ENCODE results near the gene SLC15A3.

The SLC15A3 gene

GRCh38 chr11:60941371-60942119, 10.4 kb downstream of the SLC15A3 start:
- Histone ChIP-seq H3K4me1 (no peaks in the 10 kb centered on the region), H3K36me3 (no peaks in the 10 kb centered on the region; the same call in 1 of the 2 replicates), H3K9me3 (no peaks in the 10 kb centered on the region), H3K27me3 (no peaks in the 10 kb centered on the region), H3K4me3 (ENCODE audit: low read depth, low read length) (no peak overlapping the region)
- no peak for DNase-seq
- no peak for TF ChIP-seq CTCF (IDR thresholded peaks at IDR 0.05; ENCODE audit: low read depth, low read length)

DNA sequence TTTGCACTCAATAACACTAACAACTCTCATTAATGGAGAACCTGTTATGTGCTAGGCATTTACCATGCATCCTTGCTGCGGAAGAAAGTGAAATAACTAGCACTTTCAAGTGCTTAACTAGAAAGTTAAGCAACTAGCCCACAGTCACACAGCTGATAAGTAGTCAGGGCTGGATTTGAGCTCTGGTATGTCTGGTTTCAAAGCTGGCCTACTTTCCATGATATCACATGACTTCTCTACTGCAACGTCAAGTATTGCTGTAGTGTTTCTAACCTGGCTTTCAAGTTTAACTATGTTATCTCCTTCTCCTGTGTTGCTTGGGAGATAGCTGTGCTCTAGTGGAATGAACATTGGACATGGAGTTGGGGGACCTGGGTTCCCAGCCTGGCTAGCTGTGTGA, 12.1 kb downstream of the SLC15A3 start:
- Histone ChIP-seq H3K36me3 (peaks cover 2% of the 10 kb centered on the region; the same call in 1 of the 2 replicates), H3K9me3 (no peaks in the 10 kb centered on the region), H3K4me1 (no peaks in the 10 kb centered on the region), H3K4me3 (ENCODE audit: low read depth, low read length) (no peak overlapping the region), H3K27me3 (no peaks in the 10 kb centered on the region)
- no peak for TF ChIP-seq CTCF (IDR thresholded peaks at IDR 0.05; ENCODE audit: low read depth, low read length)
- no peak for DNase-seq

GRCh38 chr11:60939301-60939700, 12.7 kb downstream of the SLC15A3 start:
- Histone ChIP-seq H3K36me3 (peaks cover 2% of the 10 kb centered on the region; the same call in 1 of the 2 replicates), H3K9me3 (no peaks in the 10 kb centered on the region), H3K4me3 (ENCODE audit: low read depth, low read length) (no peak overlapping the region), H3K27me3 (no peaks in the 10 kb centered on the region), H3K4me1 (no peaks in the 10 kb centered on the region)
- TF ChIP-seq CTCF (IDR thresholded peaks at IDR 0.05; ENCODE audit: low read depth, low read length) = no peak
- DNase-seq = no peak

DNA sequence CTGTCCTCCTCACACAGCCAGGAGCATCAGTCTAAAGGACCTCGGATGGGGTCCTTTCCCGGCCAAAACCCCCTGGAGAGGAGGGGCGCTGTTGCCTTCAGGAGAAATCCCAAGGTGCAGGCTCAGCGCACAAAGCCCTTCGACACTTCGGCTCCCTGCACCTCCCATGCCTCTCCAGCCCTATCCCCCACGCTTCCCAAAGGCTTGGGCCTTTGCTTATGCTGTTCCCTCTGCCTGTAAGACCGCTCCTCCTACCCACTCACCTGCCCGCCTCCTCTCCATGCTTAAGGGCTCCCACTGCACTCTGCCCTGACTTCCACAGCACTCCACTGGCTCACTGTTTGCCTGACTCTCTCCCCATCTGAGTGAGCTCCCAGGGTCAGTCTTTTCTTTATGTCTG, 13.5 kb downstream of the SLC15A3 start:
- H3K4me1 ChIP-seq = no peaks in the 10 kb centered on the region

DNA sequence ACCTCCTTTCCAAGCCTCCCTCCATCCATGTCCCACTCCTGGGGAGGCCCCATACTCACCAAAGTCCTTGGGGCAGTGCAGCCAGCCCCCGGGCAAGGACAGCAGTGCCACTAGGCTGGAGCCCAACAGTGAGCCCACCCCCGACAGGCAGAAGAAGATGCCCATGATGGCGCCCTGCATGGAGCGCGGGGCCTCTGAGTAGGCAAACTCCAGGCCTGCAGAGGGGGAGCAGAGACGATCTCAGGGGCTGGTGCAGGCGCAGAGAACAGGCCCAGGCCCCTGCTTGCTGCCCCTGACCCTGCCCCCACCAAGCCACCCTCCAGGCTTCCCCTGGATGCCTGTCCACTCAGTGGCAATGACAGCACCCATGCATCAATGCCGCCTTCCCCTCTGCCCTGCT, 14.2 kb downstream of the SLC15A3 start:
- H3K9me3 ChIP-seq = no peaks in the 10 kb centered on the region
- H3K4me1 ChIP-seq = no peaks in the 10 kb centered on the region
- no peak for TF ChIP-seq CTCF (IDR thresholded peaks at IDR 0.05; ENCODE audit: low read depth, low read length)
- no peak for DNase-seq
- no peak overlapping the region for H3K4me3 ChIP-seq (ENCODE audit: low read depth, low read length)
- H3K27me3 ChIP-seq = no peaks in the 10 kb centered on the region
- H3K36me3 ChIP-seq = peaks cover 2% of the 10 kb centered on the region; the same call in 1 of the 2 replicates

More for the DNA sequence above, 13.5 kb downstream of the SLC15A3 start:
- Histone ChIP-seq H3K4me3 (ENCODE audit: low read depth, low read length) (no peak overlapping the region), H3K36me3 (peaks cover 2% of the 10 kb centered on the region; the same call in 1 of the 2 replicates), H3K27me3 (no peaks in the 10 kb centered on the region), H3K9me3 (no peaks in the 10 kb centered on the region)
- no peak for DNase-seq
- TF ChIP-seq CTCF (IDR thresholded peaks at IDR 0.05; ENCODE audit: low read depth, low read length) = no peak

- DNase-seq = no peak
- H3K9me3 ChIP-seq = no peaks in the 10 kb centered on the region
- no peaks in the 10 kb centered on the region for H3K27me3 ChIP-seq
- no peak overlapping the region for H3K4me3 ChIP-seq (ENCODE audit: low read depth, low read length)
- peaks cover 2% of the 10 kb centered on the region; the same call in 1 of the 2 replicates for H3K36me3 ChIP-seq
- no peaks in the 10 kb centered on the region for H3K4me1 ChIP-seq
- TF ChIP-seq CTCF (IDR thresholded peaks at IDR 0.05; ENCODE audit: low read depth, low read length) = no peak
These were observed 14.8 kb downstream of the SLC15A3 start for GRCh38 chr11:60937144-60937527.

Measured in BE2C (cell line).